ENCODE results near the gene ATRNL1.
"Not testable (repeated sequence)": the region's sequence is repeated elsewhere in the genome, so short reads cannot be mapped to it uniquely, and the experiment has no call there.

ATRNL1 gene

GRCh38 chr10:115827231-115828009, 734.3 kb downstream of the ATRNL1 start:
- in situ Hi-C loops (cut with HindIII; ENCODE audit: low sequenced_read_pairs): no loop called here

- in situ Hi-C loops (cut with HindIII; ENCODE audit: low sequenced_read_pairs): not testable (repeated sequence)
Measured at GRCh38 chr10:115828182-115828581, 735.0 kb downstream of the ATRNL1 start.

- in situ Hi-C loops (cut with HindIII; ENCODE audit: low sequenced_read_pairs): no loop called here
Measured at GRCh38 chr10:115829521-115830205, 736.5 kb downstream of the ATRNL1 start.

- in situ Hi-C loops (cut with HindIII; ENCODE audit: low sequenced_read_pairs): no loop called here
Measured at GRCh38 chr10:115830265-115830970, 737.3 kb downstream of the ATRNL1 start.

- in situ Hi-C loops (cut with HindIII; ENCODE audit: low sequenced_read_pairs): no loop called here
Measured at GRCh38 chr10:115831016-115831415, 737.9 kb downstream of the ATRNL1 start.

GRCh38 chr10:115833119-115833518, 740.0 kb downstream of the ATRNL1 start:
- in situ Hi-C loops (cut with HindIII; ENCODE audit: low sequenced_read_pairs): no loop called here

GRCh38 chr10:115844591-115844990, 751.4 kb downstream of the ATRNL1 start:
- in situ Hi-C loops (cut with HindIII; ENCODE audit: low sequenced_read_pairs): no loop called here

- in situ Hi-C loops (cut with HindIII; ENCODE audit: low sequenced_read_pairs): no loop called here
Measured at GRCh38 chr10:115845921-115846320, 752.8 kb downstream of the ATRNL1 start.

- in situ Hi-C loops (cut with HindIII; ENCODE audit: low sequenced_read_pairs): no loop called here
Measured at GRCh38 chr10:115846528-115846927, 753.4 kb downstream of the ATRNL1 start.

- in situ Hi-C loops (cut with HindIII; ENCODE audit: low sequenced_read_pairs): no loop called here
Measured at GRCh38 chr10:115849197-115849596, 756.0 kb downstream of the ATRNL1 start.

- in situ Hi-C loops (cut with HindIII; ENCODE audit: low sequenced_read_pairs): no loop called here
Measured at GRCh38 chr10:115850666-115851065, 757.5 kb downstream of the ATRNL1 start.

GRCh38 chr10:115851695-115852094, 758.5 kb downstream of the ATRNL1 start:
- in situ Hi-C loops (cut with HindIII; ENCODE audit: low sequenced_read_pairs): no loop called here

GRCh38 chr10:115854740-115855435, 761.7 kb downstream of the ATRNL1 start:
- in situ Hi-C loops (cut with HindIII; ENCODE audit: low sequenced_read_pairs): no loop called here

- in situ Hi-C loops (cut with HindIII; ENCODE audit: low sequenced_read_pairs): no loop called here
Measured at GRCh38 chr10:115856580-115856979, 763.4 kb downstream of the ATRNL1 start.

GRCh38 chr10:115857856-115858255, 764.7 kb downstream of the ATRNL1 start:
- in situ Hi-C loops (cut with HindIII; ENCODE audit: low sequenced_read_pairs): no loop called here

GRCh38 chr10:115860182-115861107, 767.3 kb downstream of the ATRNL1 start:
- in situ Hi-C loops (cut with HindIII; ENCODE audit: low sequenced_read_pairs): no loop called here

- in situ Hi-C loops (cut with HindIII; ENCODE audit: low sequenced_read_pairs): no loop called here
Measured at GRCh38 chr10:115861455-115861854, 768.3 kb downstream of the ATRNL1 start.

- in situ Hi-C loops (cut with HindIII; ENCODE audit: low sequenced_read_pairs): no loop called here
Measured at GRCh38 chr10:115861864-115862263, 768.7 kb downstream of the ATRNL1 start.

GRCh38 chr10:115866174-115866573, 773.0 kb downstream of the ATRNL1 start:
- in situ Hi-C loops (cut with HindIII; ENCODE audit: low sequenced_read_pairs): no loop called here

GRCh38 chr10:115866691-115867090, 773.5 kb downstream of the ATRNL1 start:
- in situ Hi-C loops (cut with HindIII; ENCODE audit: low sequenced_read_pairs): no loop called here

Data from DLD1 (cell line).